HepG2 (cell line): ENCODE measurements around the gene GTF2H4.
"Not testable (repeated sequence)": the region's sequence is repeated elsewhere in the genome, so short reads cannot be mapped to it uniquely, and the experiment has no call there.

ENCODE experiments used
- ATF1 ChIP-seq: IDR thresholded peaks from 2 replicates; pipeline ENCODE4 v1.6.1; 2016; ENCODE audit warnings: mild to moderate bottlenecking, control low read depth
- CTCF ChIP-seq: sonication (generic); formaldehyde crosslinking; IDR thresholded peaks from 2 replicates; pipeline ENCODE4 v1.5.0; 2020; ENCODE audit warnings: mild to moderate bottlenecking, missing genetic modification reagents, moderate library complexity
- EP300 ChIP-seq, 3 experiments: sonication (generic) in 1 of 3; formaldehyde crosslinking in 1 of 3; IDR thresholded peaks; 2 replicates each; pipeline versions ENCODE4 v1.5.1 to v1.6.1; 2011 to 2020; ENCODE audit warnings: low read depth in 2 of 3, low read length in 2 of 3, borderline replicate concordance in 1 of 3, improper control_type of control experiment in 1 of 3, mild to moderate bottlenecking in 1 of 3, missing genetic modification reagents in 1 of 3, moderate library complexity in 1 of 3
- FOXJ3 ChIP-seq: sonication (generic); formaldehyde crosslinking; IDR thresholded peaks from 2 replicates; pipeline ENCODE4 v1.4.0; 2020; ENCODE audit warnings: missing genetic modification reagents, mild to moderate bottlenecking, borderline replicate concordance
- POLR2A ChIP-seq, 2 experiments: IDR thresholded peaks; 2 replicates each; pipeline ENCODE4 v1.6.1; 2011; ENCODE audit warnings: low read depth in 2 of 2, low read length in 2 of 2, mild to moderate bottlenecking in 1 of 2, moderate library complexity in 1 of 2; ENCODE audit not compliant: insufficient read depth in 1 of 2
- POLR2AphosphoS2 ChIP-seq: IDR thresholded peaks from 2 replicates; pipeline ENCODE4 v1.6.1; 2011; ENCODE audit warnings: low read depth, low read length, improper control_type of control experiment
- RBFOX2 ChIP-seq: fragments of 200-400 bp; formaldehyde crosslinking; IDR thresholded peaks from 2 replicates; pipeline ENCODE4 v1.6.1; 2017; ENCODE audit warnings: low read depth, mild to moderate bottlenecking, low read length
- SIX1 ChIP-seq: sonication (generic); formaldehyde crosslinking; IDR thresholded peaks from 2 replicates; pipeline ENCODE4 v1.4.0; 2020; ENCODE audit warnings: missing genetic modification reagents, borderline replicate concordance
- THRA ChIP-seq: sonication (generic); formaldehyde crosslinking; IDR thresholded peaks from 2 replicates; pipeline ENCODE4 v1.4.0; 2020; ENCODE audit warnings: missing genetic modification reagents, borderline replicate concordance
- U2AF1 ChIP-seq: fragments of 200-400 bp; formaldehyde crosslinking; optimal IDR thresholded peaks from 2 replicates; pipeline ENCODE3; 2017; ENCODE audit warnings: mild to moderate bottlenecking, low read depth, low read length
- ZBTB7A ChIP-seq: sonication (generic); formaldehyde crosslinking; IDR thresholded peaks from 2 replicates; pipeline ENCODE4 v1.8.0; 2022; ENCODE audit warnings: mild to moderate bottlenecking, missing genetic modification reagents

GRCh38 chr6:30873795-30874194 lies 34.2 kb upstream of the GTF2H4 start:
- not testable (repeated sequence) for TF ChIP-seq POLR2AphosphoS2; SIX1 (CRISPR knock-in tag); CTCF (CRISPR knock-in tag); U2AF1; FOXJ3; ATF1 (CRISPR knock-in tag); THRA; ZBTB7A (CRISPR knock-in tag); EP300 (IDR thresholded peaks at IDR 0.05; ENCODE audit: low read depth in 2 of 2, low read length in 2 of 2); EP300 (CRISPR knock-in tag; IDR thresholded peaks at IDR 0.05; ENCODE audit: borderline replicate concordance); POLR2A (IDR thresholded peaks at IDR 0.05; ENCODE audit: insufficient read depth in 1 of 2, low read depth in 2 of 2, low read length in 2 of 2); RBFOX2
